Measurements from ENCODE around the gene SULT4A1. TPM values are rescaled to one million over a fixed set of nuclear protein-coding genes. Genes with fewer than 3 reads are reported as not detected.

SULT4A1 gene
- polyA plus RNA-seq, 3 donors = not detected

DNA sequence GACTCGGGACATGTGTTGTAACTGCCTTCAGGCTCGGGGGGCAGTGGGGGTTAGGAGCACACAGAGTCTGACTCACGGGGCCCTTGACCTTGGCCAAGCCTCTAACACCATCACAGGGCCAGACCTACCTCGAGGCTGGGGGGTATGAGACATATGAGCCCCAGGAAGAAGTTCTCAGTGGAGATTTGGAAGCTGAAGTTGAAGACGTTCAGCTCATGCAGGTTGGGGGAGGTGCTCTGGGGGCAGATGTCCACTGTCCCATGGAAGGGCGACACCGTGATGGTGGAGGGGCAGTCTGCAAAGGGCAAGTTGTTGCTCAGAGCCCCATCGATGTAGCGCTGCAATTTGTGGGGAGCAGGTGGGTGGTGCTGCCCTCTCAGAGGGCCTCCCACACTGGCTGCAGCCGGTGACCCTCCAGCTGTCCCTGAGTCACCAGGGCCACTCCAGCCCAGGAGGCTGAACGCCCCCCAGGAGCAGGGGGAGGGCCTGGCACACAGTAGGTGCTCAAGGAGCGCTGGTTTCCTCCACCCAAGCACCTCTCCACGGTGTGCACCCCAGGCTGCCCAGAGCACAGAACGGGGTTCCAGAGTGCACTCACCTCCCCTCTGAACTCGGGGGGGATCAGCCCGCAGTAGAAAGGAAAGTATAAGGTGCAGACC lies 27.0 kb upstream of the SULT4A1 start:
- H3K79me2 ChIP-seq (ENCODE audit: insufficient read depth, low read length) = no peaks in the 10 kb centered on the region
- no peak overlapping the region for H2AFZ ChIP-seq (ENCODE audit: insufficient read depth, low read depth, low read length, poor library complexity, severe bottlenecking)
- Mint-ChIP-seq H3K4me3 (no peak overlapping the region), H3K36me3 (no peaks in the 10 kb centered on the region), H3K27ac (peak overlapping the region in 1 of 7 donors; percentile 68), H3K9me3 (peaks cover 0 to 3% (median 0%) of the 10 kb centered on the region in 7 donors), H3K4me1 (no peaks in the 10 kb centered on the region), H3K27me3 (ENCODE audit: low read depth in 3 of 3) (peaks cover 38 to 54% (median 41%) of the 10 kb centered on the region in 3 donors)
- H3K27me3 ChIP-seq (ENCODE audit: control insufficient read depth in 2 of 2, insufficient read depth in 2 of 2, low read length in 2 of 2) = peaks cover 4 to 35% of the 10 kb centered on the region in 2 donors
- TF ChIP-seq CTCF (IDR thresholded peaks at IDR 0.05) = no peak
- no peak overlapping the region for H3K4me3 ChIP-seq (replicated peaks in 1 of 3; ENCODE audit: low read depth in 2 of 3, low read length in 3 of 3)
- H3K4me1 ChIP-seq (ENCODE audit: control insufficient read depth in 1 of 2, insufficient read depth in 2 of 2, low read length in 2 of 2) = no peaks in the 10 kb centered on the region
- H3K9me3 ChIP-seq (replicated peaks in 1 of 2; ENCODE audit: control insufficient read depth in 1 of 2, insufficient read depth in 1 of 2, low read length in 2 of 2) = no peaks in the 10 kb centered on the region
- no peak overlapping the region for H3K9ac ChIP-seq (ENCODE audit: insufficient read depth, low read length, poor library complexity, severe bottlenecking)
- intact Hi-C loops (cut with micrococcal nuclease) = no loop called here
- no peaks in the 10 kb centered on the region for H4K20me1 ChIP-seq (ENCODE audit: insufficient read depth, low read length)
- 76% methylated on average over 11 of the region's 16 CpGs for WGBS (ENCODE audit: insufficient coverage)
- no peak overlapping the region for H3K27ac ChIP-seq (ENCODE audit: low read depth in 1 of 2, low read length in 2 of 2)
- H3K36me3 ChIP-seq (replicated peaks in 1 of 2; ENCODE audit: control insufficient read depth in 1 of 2, insufficient read depth in 2 of 2, low read length in 2 of 2) = no peaks in the 10 kb centered on the region
- H3K4me2 ChIP-seq (replicated peaks; ENCODE audit: extremely low read depth, low read length, poor library complexity, severe bottlenecking) = no peak overlapping the region
- DNase-seq = no peak

DNA sequence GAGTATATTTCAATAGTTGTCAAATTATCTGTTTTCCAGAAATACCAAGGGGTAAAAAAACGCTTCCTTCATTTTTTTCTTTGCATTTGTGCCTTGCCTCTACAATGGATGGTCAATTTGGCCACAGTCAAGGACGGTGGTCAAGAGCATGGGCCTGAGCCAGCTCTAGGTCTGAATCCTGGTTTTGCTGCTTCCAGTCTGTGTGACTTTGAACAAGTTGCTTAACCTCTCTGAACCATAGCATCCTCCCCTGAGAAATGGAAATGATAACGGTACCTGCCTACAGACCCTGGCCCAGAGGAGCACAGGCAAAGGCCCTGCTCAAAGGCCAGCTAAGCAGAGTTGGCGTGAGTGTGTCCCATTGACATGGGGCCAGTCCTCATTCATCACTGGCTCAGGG lies 26.4 kb upstream of the SULT4A1 start:
- Histone ChIP-seq H3K4me2 (replicated peaks; ENCODE audit: extremely low read depth, low read length, poor library complexity, severe bottlenecking) (no peak overlapping the region), H4K20me1 (ENCODE audit: insufficient read depth, low read length) (no peaks in the 10 kb centered on the region), H3K9me3 (replicated peaks in 1 of 2; ENCODE audit: control insufficient read depth in 1 of 2, insufficient read depth in 1 of 2, low read length in 2 of 2) (no peaks in the 10 kb centered on the region), H3K4me3 (replicated peaks in 1 of 3; ENCODE audit: low read depth in 2 of 3, low read length in 3 of 3) (no peak overlapping the region), H3K4me1 (ENCODE audit: control insufficient read depth in 1 of 2, insufficient read depth in 2 of 2, low read length in 2 of 2) (no peaks in the 10 kb centered on the region), H3K36me3 (replicated peaks in 1 of 2; ENCODE audit: control insufficient read depth in 1 of 2, insufficient read depth in 2 of 2, low read length in 2 of 2) (no peaks in the 10 kb centered on the region), H3K27ac (ENCODE audit: low read depth in 1 of 2, low read length in 2 of 2) (no peak overlapping the region), H2AFZ (ENCODE audit: insufficient read depth, low read depth, low read length, poor library complexity, severe bottlenecking) (no peak overlapping the region), H3K9ac (ENCODE audit: insufficient read depth, low read length, poor library complexity, severe bottlenecking) (no peak overlapping the region), H3K27me3 (ENCODE audit: control insufficient read depth in 2 of 2, insufficient read depth in 2 of 2, low read length in 2 of 2) (peaks cover 4 to 35% of the 10 kb centered on the region in 2 donors), H3K79me2 (ENCODE audit: insufficient read depth, low read length) (no peaks in the 10 kb centered on the region)
- Mint-ChIP-seq H3K27me3 (ENCODE audit: low read depth in 3 of 3) (peaks cover 38 to 52% (median 41%) of the 10 kb centered on the region in 3 donors), H3K36me3 (no peaks in the 10 kb centered on the region), H3K9me3 (peaks cover 0 to 3% (median 0%) of the 10 kb centered on the region in 7 donors), H3K27ac (no peak overlapping the region), H3K4me1 (no peaks in the 10 kb centered on the region), H3K4me3 (no peak overlapping the region)
- intact Hi-C loops (cut with micrococcal nuclease) = no loop called here
- no peak for TF ChIP-seq CTCF (IDR thresholded peaks at IDR 0.05)
- WGBS (ENCODE audit: insufficient coverage) = 88% methylated on average over 3 of the region's 4 CpGs
- no peak for DNase-seq
